ENCODE results near the gene TSHZ3.

DNA sequence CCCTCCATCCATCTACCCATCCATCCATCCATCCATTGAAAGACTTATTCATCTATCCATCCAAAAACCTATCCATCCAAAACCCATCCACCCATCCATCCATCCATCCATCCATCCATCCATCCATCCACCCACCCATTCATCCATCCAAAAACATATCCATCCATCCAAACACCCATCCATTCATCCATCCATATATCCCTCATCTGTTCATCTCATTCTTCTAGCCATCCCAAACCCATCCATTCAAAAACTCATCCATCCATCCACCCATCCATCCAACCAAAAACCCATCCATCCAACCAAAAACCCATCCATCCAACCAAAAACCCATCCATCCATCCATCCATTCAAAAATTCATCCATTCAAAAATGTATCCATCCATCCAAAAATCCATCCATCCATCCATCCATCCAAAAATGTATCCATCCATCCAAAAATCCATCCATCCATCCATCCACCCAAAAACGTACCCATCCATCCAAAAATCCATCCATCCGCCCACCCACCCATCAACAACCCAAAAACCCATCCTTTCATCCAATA, 56.5 kb downstream of the TSHZ3 start:
- TF ChIP-seq, protein P1, sequence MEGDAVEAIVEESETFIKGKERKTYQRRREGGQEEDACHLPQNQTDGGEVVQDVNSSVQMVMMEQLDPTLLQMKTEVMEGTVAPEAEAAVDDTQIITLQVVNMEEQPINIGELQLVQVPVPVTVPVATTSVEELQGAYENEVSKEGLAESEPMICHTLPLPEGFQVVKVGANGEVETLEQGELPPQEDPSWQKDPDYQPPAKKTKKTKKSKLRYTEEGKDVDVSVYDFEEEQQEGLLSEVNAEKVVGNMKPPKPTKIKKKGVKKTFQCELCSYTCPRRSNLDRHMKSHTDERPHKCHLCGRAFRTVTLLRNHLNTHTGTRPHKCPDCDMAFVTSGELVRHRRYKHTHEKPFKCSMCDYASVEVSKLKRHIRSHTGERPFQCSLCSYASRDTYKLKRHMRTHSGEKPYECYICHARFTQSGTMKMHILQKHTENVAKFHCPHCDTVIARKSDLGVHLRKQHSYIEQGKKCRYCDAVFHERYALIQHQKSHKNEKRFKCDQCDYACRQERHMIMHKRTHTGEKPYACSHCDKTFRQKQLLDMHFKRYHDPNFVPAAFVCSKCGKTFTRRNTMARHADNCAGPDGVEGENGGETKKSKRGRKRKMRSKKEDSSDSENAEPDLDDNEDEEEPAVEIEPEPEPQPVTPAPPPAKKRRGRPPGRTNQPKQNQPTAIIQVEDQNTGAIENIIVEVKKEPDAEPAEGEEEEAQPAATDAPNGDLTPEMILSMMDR (IDR thresholded peaks at IDR 0.05), result no peak
- TF ChIP-seq POLR2A (IDR thresholded peaks at IDR 0.05) (no peak), POLR2AphosphoS5 (IDR thresholded peaks at IDR 0.05) (no peak), EP300 (IDR thresholded peaks at IDR 0.05) (no peak)

All from suprapubic skin (tissue), 4 donors.